IMR-90 (cell line): Measurements from ENCODE around the gene SINHCAF.

Experiments used
- CEBPB ChIP-seq: IDR thresholded peaks from 2 replicates; pipeline ENCODE4 v1.6.1; 2012; ENCODE audit warnings: low read depth, low read length, improper control_type of control experiment
- CTCF ChIP-seq: conservative IDR thresholded peaks from 2 replicates; pipeline ENCODE4 v1.5.1; 2012; ENCODE audit warnings: mild to moderate bottlenecking, low read depth, low read length, improper control_type of control experiment
- FOS ChIP-seq: fragments of 150-350 bp; IDR thresholded peaks from 2 replicates; pipeline ENCODE4 v1.6.1; 2016; ENCODE audit warnings: low read depth, low read length
- MAFK ChIP-seq: IDR thresholded peaks from 2 replicates; pipeline ENCODE4 v1.6.1; 2012; ENCODE audit warnings: low read depth, low read length, improper control_type of control experiment
- POLR2A ChIP-seq: IDR thresholded peaks from 2 replicates; pipeline ENCODE4 v1.6.1; 2012; ENCODE audit warnings: mild to moderate bottlenecking, low read depth, low read length
- RCOR1 ChIP-seq: IDR thresholded peaks from 2 replicates; pipeline ENCODE4 v1.6.1; 2012; ENCODE audit warnings: mild to moderate bottlenecking, low read length, improper control_type of control experiment; ENCODE audit not compliant: insufficient replicate concordance
- SMC3 ChIP-seq: fragments of 150-350 bp; IDR thresholded peaks from 2 replicates; pipeline ENCODE4 v1.6.1; 2016; ENCODE audit warnings: low read depth, mild to moderate bottlenecking, antibody characterized with exemption, low read length, moderate library complexity
- USF2 ChIP-seq: fragments of 150-350 bp; IDR thresholded peaks from 2 replicates; pipeline ENCODE4 v1.6.1; 2017; ENCODE audit warnings: mild to moderate bottlenecking, antibody characterized with exemption, low read length, low read depth

DNA sequence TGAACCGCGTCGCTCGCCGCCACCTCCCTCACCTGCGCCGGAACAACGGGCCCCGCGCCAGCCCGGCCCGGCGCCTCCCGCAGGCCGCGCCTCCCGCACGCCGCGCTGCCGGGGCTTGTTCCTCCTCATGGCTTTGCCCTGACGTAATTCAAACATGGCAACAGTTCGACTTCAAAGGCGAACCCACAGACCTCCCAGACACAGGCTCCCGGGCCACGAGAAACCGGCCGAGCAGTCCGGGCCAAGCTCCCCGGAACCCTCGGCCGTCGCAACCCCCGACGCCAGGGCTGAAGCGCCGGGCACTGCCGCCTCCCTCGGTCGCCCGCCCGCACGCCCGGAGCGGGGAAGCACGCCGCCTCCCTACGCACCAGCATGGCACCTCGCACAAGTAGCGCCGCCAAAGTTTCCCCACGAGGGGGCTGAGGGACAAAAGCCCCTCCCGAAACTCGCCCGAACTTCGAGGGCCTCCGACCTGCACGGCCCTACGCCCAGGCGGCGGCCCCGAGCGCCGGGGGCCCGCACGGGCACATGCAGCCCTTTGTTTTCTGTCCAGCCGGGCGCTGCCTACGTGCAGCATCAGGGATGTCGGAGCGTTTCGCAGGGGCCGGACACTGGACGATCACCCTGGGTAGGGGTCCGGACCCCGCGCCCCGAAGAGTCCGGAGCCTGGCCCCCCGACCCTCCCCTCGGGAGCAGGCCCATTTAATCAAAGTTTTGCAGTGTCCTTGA, 1.7 kb downstream of the SINHCAF start:
- TF ChIP-seq POLR2A = no peak; the same call in 1 of the 2 replicates
- TF ChIP-seq CTCF = no peak; the same call in 1 of the 2 replicates
- no peak for TF ChIP-seq USF2
- no peak for TF ChIP-seq MAFK
- TF ChIP-seq RCOR1 = no peak
- TF ChIP-seq CEBPB = no peak
- TF ChIP-seq SMC3 = no peak
- no peak for TF ChIP-seq FOS
